Measurements from ENCODE around the gene AIG1. TPM values are rescaled to one million over a fixed set of nuclear protein-coding genes. Genes with fewer than 3 reads are reported as not detected.

The AIG1 gene
- total and polyA plus RNA-seq, 2 of the 13 experiments (the other 11 are each of a cell fraction or from before 2014, with no cell fraction given): 115 to 197 TPM

DNA sequence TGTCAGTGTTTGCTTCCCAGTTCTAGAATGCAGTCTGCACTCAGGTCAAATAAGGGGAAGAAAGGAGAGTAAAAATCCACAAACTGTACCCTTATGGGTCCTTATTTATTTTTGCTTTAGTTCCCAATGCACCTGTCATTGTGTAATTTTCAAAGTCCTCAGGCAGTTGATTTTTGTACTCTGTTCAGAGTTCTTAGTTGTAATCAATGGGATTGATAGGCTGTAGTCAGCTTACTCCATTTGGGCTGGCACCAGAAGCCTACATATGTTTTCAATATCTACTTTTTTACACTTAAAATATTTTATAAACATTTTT, 18.6 kb downstream of the AIG1 start (continued):
- TF ChIP-seq AHDC1 (CRISPR knock-in tag; IDR thresholded peaks at IDR 0.05; ENCODE audit: borderline replicate concordance) (peak; percentile 75; the same call in 1 of the 2 replicates), RXRB (CRISPR knock-in tag; IDR thresholded peaks at IDR 0.05; ENCODE audit: borderline replicate concordance) (peak; percentile 57), ZNF839 (CRISPR knock-in tag; IDR thresholded peaks at IDR 0.05; ENCODE audit: borderline replicate concordance) (no peak), CREM (IDR thresholded peaks at IDR 0.05) (0 out of 2 replicates have a peak, but pooled peaks have one; percentile 44), CREM (CRISPR knock-in tag; IDR thresholded peaks at IDR 0.05) (no peak), HNF4G (IDR thresholded peaks at IDR 0.05; ENCODE audit: borderline replicate concordance, low read depth, low read length) (peak; percentile 89), HNF4G (CRISPR knock-in tag; IDR thresholded peaks at IDR 0.05; ENCODE audit: borderline replicate concordance, low read depth) (no peak), LCORL (IDR thresholded peaks at IDR 0.05) (no peak), LCORL (CRISPR knock-in tag; IDR thresholded peaks at IDR 0.05) (no peak), IRF2 (CRISPR knock-in tag; IDR thresholded peaks at IDR 0.05) (no peak), CEBPG (CRISPR knock-in tag; IDR thresholded peaks at IDR 0.05) (peak; percentile 50), FOXA3 (CRISPR knock-in tag; IDR thresholded peaks at IDR 0.05) (peak; percentile 21; the same call in 1 of the 2 replicates), GATAD2A (CRISPR knock-in tag; IDR thresholded peaks at IDR 0.05) (peak; percentile 85), NR2F6 (IDR thresholded peaks at IDR 0.05) (0 out of 2 replicates have a peak, but pooled peaks have one; percentile 15), NR2F6 (CRISPR knock-in tag; IDR thresholded peaks at IDR 0.05) (no peak), SOX13 (IDR thresholded peaks at IDR 0.05) (no peak), SOX13 (CRISPR knock-in tag; conservative IDR thresholded peaks at IDR 0.05 in 1 of 2, IDR thresholded peaks at IDR 0.05 in 1 of 2) (peak in 1 of 2 experiments; percentile 17; a peak in 1 of 4 replicates), ZNF878 (CRISPR knock-in tag; IDR thresholded peaks at IDR 0.05) (no peak), ZMYM4 (CRISPR knock-in tag; IDR thresholded peaks at IDR 0.05) (peak; percentile 68; the same call in 1 of the 2 replicates), ARID5B (CRISPR knock-in tag; IDR thresholded peaks at IDR 0.05) (peak; percentile 47), TRIM24 (CRISPR knock-in tag; IDR thresholded peaks at IDR 0.05) (0 out of 2 replicates have a peak, but pooled peaks have one; percentile 23), KAT2B (IDR thresholded peaks at IDR 0.05; ENCODE audit: borderline replicate concordance, low read depth, low read length) (peak; percentile 25; the same call in 1 of the 2 replicates)
- TF ChIP-seq, protein P1, sequence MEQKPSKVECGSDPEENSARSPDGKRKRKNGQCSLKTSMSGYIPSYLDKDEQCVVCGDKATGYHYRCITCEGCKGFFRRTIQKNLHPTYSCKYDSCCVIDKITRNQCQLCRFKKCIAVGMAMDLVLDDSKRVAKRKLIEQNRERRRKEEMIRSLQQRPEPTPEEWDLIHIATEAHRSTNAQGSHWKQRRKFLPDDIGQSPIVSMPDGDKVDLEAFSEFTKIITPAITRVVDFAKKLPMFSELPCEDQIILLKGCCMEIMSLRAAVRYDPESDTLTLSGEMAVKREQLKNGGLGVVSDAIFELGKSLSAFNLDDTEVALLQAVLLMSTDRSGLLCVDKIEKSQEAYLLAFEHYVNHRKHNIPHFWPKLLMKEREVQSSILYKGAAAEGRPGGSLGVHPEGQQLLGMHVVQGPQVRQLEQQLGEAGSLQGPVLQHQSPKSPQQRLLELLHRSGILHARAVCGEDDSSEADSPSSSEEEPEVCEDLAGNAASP (CRISPR knock-in tag; IDR thresholded peaks at IDR 0.05; ENCODE audit: borderline replicate concordance): peak; percentile 83; the same call in 1 of the 2 replicates

Measured in HepG2 (cell line).